OCI-LY3 (cell line): ENCODE measurements around the gene ADAMTS19.

Source experiments
- CTCF ChIP-seq: fragments of 200-600, 300-600 bp; sonication (generic); IDR thresholded peaks from 2 replicates; pipeline ENCODE4 v1.5.1; 2014; ENCODE audit warnings: antibody characterized with exemption, low read length, low read depth
- EZH2phosphoT487 ChIP-seq: fragments of 200-600 bp; shearing (Covaris generic); IDR thresholded peaks from 2 replicates; pipeline ENCODE4 v1.6.1; 2018; ENCODE audit warnings: antibody characterized with exemption, mixed run types, low read depth

GRCh38 chr5:129743541-129744187 is 283.6 kb downstream of the ADAMTS19 start:
- no peak for TF ChIP-seq CTCF
- TF ChIP-seq EZH2phosphoT487: no peak
